ENCODE data around the gene DYDC1.

- TF ChIP-seq CTCF (IDR thresholded peaks at IDR 0.05; ENCODE audit: insufficient read depth, low read length) = no peak
- TF ChIP-seq GABPA (IDR thresholded peaks at IDR 0.05; ENCODE audit: low read depth) = no peak
- TF ChIP-seq POLR2AphosphoS5 (IDR thresholded peaks at IDR 0.05; ENCODE audit: low read depth) = no peak
- no peak for TF ChIP-seq REST (IDR thresholded peaks at IDR 0.05; ENCODE audit: insufficient replicate concordance, low read depth)
- no peak for TF ChIP-seq SPI1 (IDR thresholded peaks at IDR 0.05; ENCODE audit: borderline replicate concordance, low read depth)
These were observed 34.2 kb upstream of the DYDC1 start for GRCh38 chr10:80390740-80391139.
